Fibroblast of mammary gland (primary cell): ENCODE measurements around the gene CDK5RAP2.
A peak's percentile ranks its signal among the peaks of the same experiment; 100 is the strongest.

Experiments
- DNase-seq: peaks from one replicate; pipeline ENCODE4 v3.0.0-alpha.2; 2010; ENCODE audit warnings: low read depth
- H3K4me3 ChIP-seq: 2 replicates; pipeline ENCODE4 v1.5.1; 2011; ENCODE audit warnings: low read depth, mild to moderate bottlenecking, low read length, moderate library complexity; ENCODE audit not compliant: control insufficient read depth
- CTCF ChIP-seq: conservative IDR thresholded peaks from 2 replicates; pipeline ENCODE4 v1.5.1; 2011; ENCODE audit warnings: low read depth, low read length, inconsistent platforms; ENCODE audit not compliant: control insufficient read depth, insufficient read depth

The CDK5RAP2 gene

GRCh38 chr9:120482424-120483186, 97.4 kb downstream of the CDK5RAP2 start:
- peak; percentile 71 for DNase-seq
- TF ChIP-seq CTCF, result no peak
- H3K4me3 ChIP-seq, result no peak overlapping the region

GRCh38 chr9:120481846-120482245, 98.1 kb downstream of the CDK5RAP2 start:
- H3K4me3 ChIP-seq, result no peak overlapping the region
- no peak for TF ChIP-seq CTCF
- DNase-seq, result no peak

- no peak for TF ChIP-seq CTCF
Measured at GRCh38 chr9:120481248-120481647, 98.7 kb downstream of the CDK5RAP2 start.

GRCh38 chr9:120480707-120481106, 99.3 kb downstream of the CDK5RAP2 start:
- peak; percentile 78 for DNase-seq
- no peak for TF ChIP-seq CTCF
- no peak overlapping the region for H3K4me3 ChIP-seq

More at GRCh38 chr9:120481248-120481647, 98.7 kb downstream of the CDK5RAP2 start:
- peak; percentile 56 for DNase-seq
- H3K4me3 ChIP-seq, result no peak overlapping the region

GRCh38 chr9:120478208-120478607, 101.8 kb downstream of the CDK5RAP2 start:
- TF ChIP-seq CTCF, result no peak
- H3K4me3 ChIP-seq, result no peak overlapping the region
- DNase-seq, result peak; percentile 78

- peak; percentile 93 for DNase-seq
- peak; percentile 100 for TF ChIP-seq CTCF
- no peak overlapping the region for H3K4me3 ChIP-seq
Measured at GRCh38 chr9:120477534-120478001, 102.4 kb downstream of the CDK5RAP2 start.
